K562 (cell line): ENCODE data around the gene PCSK5. TPM values are rescaled to one million over a fixed set of nuclear protein-coding genes. Genes with fewer than 3 reads are reported as not detected.

Experiments
- ATAC-seq: fragments of 200-7000 bp; cut with Tn5 transposase; 3 replicates; pipeline ENCODE4 v1.9.1; 2020; ENCODE audit warnings: moderate library complexity
- BruUV-seq: library from RNA; stranded (reverse); fragments of 400-500 nt; replicated peaks from 2 replicates; lab custom pipeline; 2021; lab: Mats Ljungman, UMichigan
- CTCF ChIA-PET: fragments of 300-600 bp; formaldehyde crosslinking; extraction: SDS; loops from one replicate; lab custom pipeline; 2021; ENCODE audit warnings: low intra/inter-chr PET ratio; lab: Yijun Ruan, JAX
- POLR2A ChIA-PET: fragments of 300-600, 350-650 bp; sonication (Branson Sonifier 250); formaldehyde crosslinking; extraction: SDS; loops from one replicate; lab custom pipeline; 2021; ENCODE audit warnings: antibody characterized with exemption, inconsistent platforms; lab: Yijun Ruan, JAX
- DNase-seq, 4 experiments: peaks; one replicate each; pipeline versions ENCODE4 v3.0.0 to v3.0.0-alpha.2; 2011 to 2018; ENCODE audit warnings: low spot score in 3 of 4, mixed read lengths in 3 of 4; ENCODE audit errors: extremely low read depth in 1 of 4
- FAIRE-seq: peaks from 2 replicates; lab custom pipeline; 2011; peaks lifted over from hg19 to GRCh38; lab: Jason Lieb, UNC
- H2AFZ ChIP-seq: 2 replicates; pipeline ENCODE4 v1.6.0; 2011; ENCODE audit warnings: low read depth, low read length, control low read depth, inconsistent platforms
- H3K27ac ChIP-seq: fragments of 200-600 bp; 3 replicates; pipeline ENCODE4 v1.8.0; 2011; ENCODE audit warnings: low read depth, mild to moderate bottlenecking, control low read depth, inconsistent platforms, low read length, moderate library complexity, mixed read lengths; ENCODE audit errors: extremely low read depth
- H3K27me3 ChIP-seq, 2 experiments: fragments of 300-600 bp in 1 of 2; 2 replicates in 1 of 2; 3 replicates in 1 of 2; pipeline versions ENCODE4 v1.6.0 to v1.8.0; 2011; ENCODE audit warnings: inconsistent platforms in 2 of 2, low read length in 2 of 2, mild to moderate bottlenecking in 1 of 2, mixed read lengths in 1 of 2, moderate library complexity in 1 of 2; ENCODE audit not compliant: control insufficient read depth in 2 of 2, insufficient read depth in 2 of 2
- H3K36me3 ChIP-seq: fragments of 300-600 bp; 3 replicates; pipeline ENCODE4 v1.8.0; 2011; ENCODE audit warnings: mild to moderate bottlenecking, low read length, inconsistent platforms; ENCODE audit not compliant: control insufficient read depth, insufficient read depth
- H3K4me1 ChIP-seq, 2 experiments: fragments of 200-600 bp in 1 of 2; replicated peaks in 1 of 2; 2 replicates in 1 of 2; 3 replicates in 1 of 2; pipeline versions ENCODE4 v1.5.1 to v1.8.0; 2011; ENCODE audit warnings: inconsistent platforms in 2 of 2, low read length in 2 of 2, mild to moderate bottlenecking in 1 of 2, mixed read lengths in 1 of 2, moderate library complexity in 1 of 2; ENCODE audit not compliant: control insufficient read depth in 2 of 2, insufficient read depth in 2 of 2
- H3K4me2 ChIP-seq: 2 replicates; pipeline ENCODE4 v1.6.1; 2011; ENCODE audit warnings: low read length, control low read depth, inconsistent platforms, mixed read lengths; ENCODE audit not compliant: insufficient read depth
- H3K4me3 ChIP-seq: fragments of 200-600 bp; sonication (generic), shearing (Covaris generic); 2 replicates; pipeline ENCODE4 v1.5.1; 2016; ENCODE audit warnings: control low read depth, inconsistent platforms
- H3K79me2 ChIP-seq: fragments of 200-600 bp; 3 replicates; pipeline ENCODE4 v1.8.0; 2011; ENCODE audit warnings: low read length, inconsistent platforms; ENCODE audit not compliant: control insufficient read depth, insufficient read depth
- H3K9ac ChIP-seq, 2 experiments: 2 replicates each; pipeline versions ENCODE4 v1.6.0 to v1.6.1; 2011; ENCODE audit warnings: low read depth in 2 of 2, low read length in 2 of 2, control low read depth in 1 of 2, inconsistent platforms in 1 of 2, mild to moderate bottlenecking in 1 of 2, mixed read lengths in 1 of 2; ENCODE audit not compliant: insufficient read depth in 1 of 2
- H3K9me1 ChIP-seq: one replicate; pipeline ENCODE4 v1.6.0; 2011; ENCODE audit warnings: inconsistent platforms, mild to moderate bottlenecking, low read length, moderate library complexity; ENCODE audit not compliant: control insufficient read depth, insufficient read depth
- H3K9me3 ChIP-seq: replicated peaks from 2 replicates; pipeline ENCODE4 v1.5.1; 2011; ENCODE audit warnings: low read depth, low read length, inconsistent platforms; ENCODE audit not compliant: control insufficient read depth, insufficient read depth
- H4K20me1 ChIP-seq: replicated peaks from 2 replicates; pipeline ENCODE4 v1.6.1; 2011; ENCODE audit warnings: low read length, inconsistent platforms, mixed read lengths; ENCODE audit not compliant: control insufficient read depth, insufficient read depth
- EP300 ChIP-seq: IDR thresholded peaks from 2 replicates; pipeline ENCODE4 v1.6.1; 2012; ENCODE audit warnings: low read length, improper control_type of control experiment
- GATAD2A ChIP-seq: fragments of 450-650 bp; IDR thresholded peaks from 2 replicates; pipeline ENCODE4 v1.6.1; 2017
- KAT8 ChIP-seq: fragments of 450-650 bp; IDR thresholded peaks from 2 replicates; pipeline ENCODE4 v1.6.1; 2016; ENCODE audit warnings: low read depth, mild to moderate bottlenecking
- NR2C2 ChIP-seq, 2 experiments: fragments of 200-800 bp in 1 of 2; sonication (Bioruptor generic) in 1 of 2; sonication (generic) in 1 of 2; formaldehyde crosslinking in 1 of 2; IDR thresholded peaks; 2 replicates each; pipeline versions ENCODE4 v1.6.1 to v1.8.0; 2016 to 2022; ENCODE audit warnings: mild to moderate bottlenecking in 1 of 2, missing compliant biosample characterization in 1 of 2, missing genetic modification characterization in 1 of 2, missing genetic modification reagents in 1 of 2
- RBFOX2 ChIP-seq: fragments of 200-400 bp; formaldehyde crosslinking; IDR thresholded peaks from 2 replicates; pipeline ENCODE4 v1.6.1; 2017; ENCODE audit warnings: low read depth, mild to moderate bottlenecking, low read length, moderate library complexity
- SMARCB1 ChIP-seq: IDR thresholded peaks from 2 replicates; pipeline ENCODE4 v1.6.1; 2011; ENCODE audit warnings: improper control_type of control experiment, low read depth; ENCODE audit not compliant: insufficient read length
- ZNF134 ChIP-seq: fragments of 250-450 bp; sonication (Bioruptor Pico); conservative IDR thresholded peaks from 2 replicates; pipeline ENCODE4 v1.4.0; 2020
- ZNF174 ChIP-seq: fragments of 250-450 bp; sonication (Bioruptor Pico); IDR thresholded peaks from 2 replicates; pipeline ENCODE4 v1.4.0; 2020; ENCODE audit warnings: mild to moderate bottlenecking
- whole genome bisulfite sequencing: fragments of 100-300 bp; shearing (Covaris generic); methylation state at CpG from one replicate; pipeline ENCODE4 v1.1.6; 2016; ENCODE audit warnings: low coverage, mixed read lengths; ENCODE audit not compliant: insufficient coverage; ENCODE audit errors: missing lambda C conversion rate; 5-methylcytosine and 5-hydroxymethylcytosine counted together
- in situ Hi-C: fragments of 300-500 bp; cut with MboI; formaldehyde crosslinking; loops from 4 replicates; pipeline ENCODE4 v1.15.0; 2018; ENCODE audit warnings: inconsistent platforms, mixed read lengths
- intact Hi-C: fragments of 100-400 bp; cut with micrococcal nuclease; formaldehyde crosslinking; loops from 2 replicates; pipeline ENCODE4 v1.14.2; 2022
- polyA plus RNA-seq, 8 experiments: library from polyadenylated mRNA; depleted of rRNA in 4 of 8; stranded (reverse) in 5 of 8; unstranded in 3 of 8; fragments of >200 nt; fragmentation: Nextera tagmentation in 2 of 8; fragmentation: Illumina TruSeq in 1 of 8; extraction: Ambion mirVana in 2 of 8; extraction: Trizol in 1 of 8; gene quantifications; 2 replicates each; pipeline versions ENCODE4 v1.2.1 to v1.2.3, GENCODE V29; 2011 to 2014; ENCODE audit warnings: inconsistent platforms in 1 of 8, missing spikeins in 1 of 8
- total RNA-seq, 7 experiments: library from RNA; depleted of rRNA in 6 of 7; stranded (reverse); fragments of >200 nt in 6 of 7; fragmentation: Illumina TruSeq in 2 of 7; extraction: Trizol in 2 of 7; gene quantifications; 2 replicates each; pipeline versions ENCODE4 v1.2.1 to v1.2.3, GENCODE V29; 2011 to 2021; ENCODE audit warnings: low replicate concordance in 1 of 7
- TF ChIP-seq, protein P1 (sequence below): fragments of 450-650 bp; conservative IDR thresholded peaks from 2 replicates; pipeline ENCODE4 v1.6.1; 2016; ENCODE audit warnings: missing genetic modification characterization, low read depth, mild to moderate bottlenecking, missing compliant biosample characterization, moderate library complexity
- TF ChIP-seq, protein P2 (sequence below): fragments of 450-650 bp; formaldehyde crosslinking; IDR thresholded peaks from 2 replicates; pipeline ENCODE4 v1.4.0; 2020; ENCODE audit warnings: mild to moderate bottlenecking, moderate library complexity
- TF ChIP-seq, protein P3 (sequence below): fragments of 250-450 bp; sonication (Bioruptor Pico); IDR thresholded peaks from 2 replicates; pipeline ENCODE4 v1.4.0; 2020

PCSK5 gene
- total and polyA plus RNA-seq, 9 of the 15 experiments (the other 6 are each of a cell fraction or from before 2014, with no cell fraction given), result not detected

GRCh38 chr9:76194896-76195295, 304.4 kb downstream of the PCSK5 start (continued):
- TF ChIP-seq, protein P1, sequence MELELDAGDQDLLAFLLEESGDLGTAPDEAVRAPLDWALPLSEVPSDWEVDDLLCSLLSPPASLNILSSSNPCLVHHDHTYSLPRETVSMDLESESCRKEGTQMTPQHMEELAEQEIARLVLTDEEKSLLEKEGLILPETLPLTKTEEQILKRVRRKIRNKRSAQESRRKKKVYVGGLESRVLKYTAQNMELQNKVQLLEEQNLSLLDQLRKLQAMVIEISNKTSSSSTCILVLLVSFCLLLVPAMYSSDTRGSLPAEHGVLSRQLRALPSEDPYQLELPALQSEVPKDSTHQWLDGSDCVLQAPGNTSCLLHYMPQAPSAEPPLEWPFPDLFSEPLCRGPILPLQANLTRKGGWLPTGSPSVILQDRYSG (tag), result no peak
- TF ChIP-seq KAT8 (no peak), SMARCB1 (no peak)
- TF ChIP-seq, protein P2, sequence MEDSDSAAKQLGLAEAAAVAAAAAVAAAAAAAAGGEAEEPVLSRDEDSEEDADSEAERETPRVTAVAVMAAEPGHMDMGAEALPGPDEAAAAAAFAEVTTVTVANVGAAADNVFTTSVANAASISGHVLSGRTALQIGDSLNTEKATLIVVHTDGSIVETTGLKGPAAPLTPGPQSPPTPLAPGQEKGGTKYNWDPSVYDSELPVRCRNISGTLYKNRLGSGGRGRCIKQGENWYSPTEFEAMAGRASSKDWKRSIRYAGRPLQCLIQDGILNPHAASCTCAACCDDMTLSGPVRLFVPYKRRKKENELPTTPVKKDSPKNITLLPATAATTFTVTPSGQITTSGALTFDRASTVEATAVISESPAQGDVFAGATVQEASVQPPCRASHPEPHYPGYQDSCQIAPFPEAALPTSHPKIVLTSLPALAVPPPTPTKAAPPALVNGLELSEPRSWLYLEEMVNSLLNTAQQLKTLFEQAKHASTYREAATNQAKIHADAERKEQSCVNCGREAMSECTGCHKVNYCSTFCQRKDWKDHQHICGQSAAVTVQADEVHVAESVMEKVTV (CRISPR knock-in tag), result no peak

GRCh38 chr9:76198336-76198735, 307.9 kb downstream of the PCSK5 start:
- no peak overlapping the region for H3K4me3 ChIP-seq
- WGBS, result 0% methylated on average over 2 of the region's 2 CpGs
- BruUV-seq, result no TSS peak

More at GRCh38 chr9:76198336-76198735, 307.9 kb downstream of the PCSK5 start:
- TF ChIP-seq RBFOX2 (no peak), ZNF134 (CRISPR knock-in tag) (no peak), NR2C2 (CRISPR knock-in tag; IDR thresholded peaks at IDR 0.05) (no peak), NR2C2 (tag; IDR thresholded peaks at IDR 0.05) (no peak), GATAD2A (no peak), ZNF174 (CRISPR knock-in tag) (no peak), EP300 (no peak)
- TF ChIP-seq, protein P3, sequence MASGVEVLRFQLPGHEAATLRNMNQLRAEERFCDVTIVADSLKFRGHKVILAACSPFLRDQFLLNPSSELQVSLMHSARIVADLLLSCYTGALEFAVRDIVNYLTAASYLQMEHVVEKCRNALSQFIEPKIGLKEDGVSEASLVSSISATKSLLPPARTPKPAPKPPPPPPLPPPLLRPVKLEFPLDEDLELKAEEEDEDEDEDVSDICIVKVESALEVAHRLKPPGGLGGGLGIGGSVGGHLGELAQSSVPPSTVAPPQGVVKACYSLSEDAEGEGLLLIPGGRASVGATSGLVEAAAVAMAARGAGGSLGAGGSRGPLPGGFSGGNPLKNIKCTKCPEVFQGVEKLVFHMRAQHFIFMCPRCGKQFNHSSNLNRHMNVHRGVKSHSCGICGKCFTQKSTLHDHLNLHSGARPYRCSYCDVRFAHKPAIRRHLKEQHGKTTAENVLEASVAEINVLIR (CRISPR knock-in tag), result no peak
- TF ChIP-seq, all 486 proteins: peak for 0
- no peak for FAIRE-seq
- CTCF ChIA-PET, result no interaction called here
- no peaks in the 10 kb centered on the region for H3K27me3 ChIP-seq
- H3K9me1 ChIP-seq, result no peaks in the 10 kb centered on the region
- POLR2A ChIA-PET, result no interaction called here
- no peaks in the 10 kb centered on the region for H3K36me3 ChIP-seq
- no peaks in the 10 kb centered on the region for H3K4me1 ChIP-seq
- no peak overlapping the region for H3K27ac ChIP-seq
- DNase-seq, result no peak
- intact Hi-C loops, result no loop called here
- ATAC-seq, result no peak
- no peak overlapping the region for H3K9ac ChIP-seq
- no peaks in the 10 kb centered on the region for H3K79me2 ChIP-seq
- no peaks in the 10 kb centered on the region for H3K9me3 ChIP-seq
- no peak overlapping the region for H3K4me2 ChIP-seq
- in situ Hi-C loops, result no loop called here
- no peaks in the 10 kb centered on the region for H4K20me1 ChIP-seq
- H2AFZ ChIP-seq, result no peak overlapping the region
